ENCODE data around the gene ORC3. TPM values are rescaled to one million over a fixed set of nuclear protein-coding genes. Genes with fewer than 3 reads are reported as not detected.
A peak's percentile ranks its signal among the peaks of the same experiment; 100 is the strongest.

The ORC3 gene
- total RNA-seq, 2 experiments from 2014 or later: 35.8 to 36.6 TPM

GRCh38 chr6:87672641-87673040 lies 82.7 kb downstream of the ORC3 start:
- intact Hi-C loops (cut with micrococcal nuclease): no loop called here
- Mint-ChIP-seq H3K9me3 (no peaks in the 10 kb centered on the region), H3K27ac (no peak overlapping the region), H3K4me3 (no peak overlapping the region), H3K27me3 (no peaks in the 10 kb centered on the region), H3K36me3 (ENCODE audit: low read depth) (peaks cover 54% of the 10 kb centered on the region), H3K4me1 (ENCODE audit: low read depth) (peaks cover 17% of the 10 kb centered on the region)
- no peak for DNase-seq
- ChIA-PET POLR2A (interaction anchor here (1.4 kb wide), 1 partner anchor 13 kb away, joined by 3 read pairs; no protein-coding TSS in a partner anchor), CTCF (no interaction called here)
- TF ChIP-seq CTCF (IDR thresholded peaks at IDR 0.05): no peak
- no peak for ATAC-seq

- intact Hi-C loops (cut with micrococcal nuclease): no loop called here
- Mint-ChIP-seq H3K4me3 (no peak overlapping the region), H3K9me3 (no peaks in the 10 kb centered on the region), H3K27ac (no peak overlapping the region), H3K36me3 (ENCODE audit: low read depth) (peaks cover 54% of the 10 kb centered on the region), H3K27me3 (no peaks in the 10 kb centered on the region), H3K4me1 (ENCODE audit: low read depth) (peaks cover 22% of the 10 kb centered on the region)
- ChIA-PET POLR2A (interaction anchor here (1.1 to 1.4 kb wide), 2 partner anchors 12 to 17 kb away, joined by 3 to 5 read pairs; no protein-coding TSS in a partner anchor), CTCF (no interaction called here)
- ATAC-seq: no peak
- DNase-seq: no peak
- no peak for TF ChIP-seq CTCF (IDR thresholded peaks at IDR 0.05)
These were observed 83.3 kb downstream of the ORC3 start for GRCh38 chr6:87673237-87673636.

- no peak for DNase-seq
- peaks cover 22% of the 10 kb centered on the region for H3K4me1 Mint-ChIP-seq (ENCODE audit: low read depth)
- intact Hi-C loops (cut with micrococcal nuclease): no loop called here
- H3K27me3 Mint-ChIP-seq: no peaks in the 10 kb centered on the region
- TF ChIP-seq CTCF (IDR thresholded peaks at IDR 0.05): no peak
- no peak overlapping the region for H3K27ac Mint-ChIP-seq
- CTCF ChIA-PET: no interaction called here
- H3K4me3 Mint-ChIP-seq: no peak overlapping the region
- H3K9me3 Mint-ChIP-seq: no peaks in the 10 kb centered on the region
- POLR2A ChIA-PET: interaction anchor here (0.7 to 1.1 kb wide), 2 partner anchors 18 to 53 kb away, joined by 3 to 5 read pairs; no protein-coding TSS in a partner anchor
- peaks cover 60% of the 10 kb centered on the region for H3K36me3 Mint-ChIP-seq (ENCODE audit: low read depth)
- no peak for ATAC-seq
These were observed 84.4 kb downstream of the ORC3 start for GRCh38 chr6:87674290-87674689.

- no peak overlapping the region for H3K4me3 Mint-ChIP-seq
- no peak for TF ChIP-seq CTCF (IDR thresholded peaks at IDR 0.05)
- POLR2A ChIA-PET: no interaction called here
- intact Hi-C loops (cut with micrococcal nuclease): no loop called here
- CTCF ChIA-PET: interaction anchor here (1.0 kb wide), 1 partner anchor 10 kb away, joined by 3 read pairs; no protein-coding TSS in a partner anchor
- H3K27ac Mint-ChIP-seq: peak overlapping the region; percentile 56
- no peaks in the 10 kb centered on the region for H3K9me3 Mint-ChIP-seq
- H3K27me3 Mint-ChIP-seq: no peaks in the 10 kb centered on the region
- no peak for ATAC-seq
- DNase-seq: no peak
- peaks cover 23% of the 10 kb centered on the region for H3K4me1 Mint-ChIP-seq (ENCODE audit: low read depth)
- peaks cover 59% of the 10 kb centered on the region for H3K36me3 Mint-ChIP-seq (ENCODE audit: low read depth)
These were observed 85.2 kb downstream of the ORC3 start for GRCh38 chr6:87675004-87675681.

GRCh38 chr6:87682310-87682709 lies 92.4 kb downstream of the ORC3 start:
- ChIA-PET POLR2A (interaction anchor here (0.7 to 1.7 kb wide), 5 partner anchors 9 to 150 kb away, joined by 3 to 9 read pairs (median 3); partner anchors contain the start of gene AKIRIN2), CTCF (interaction anchor here (1.8 kb wide), 1 partner anchor 15 kb away, joined by 6 read pairs; no protein-coding TSS in a partner anchor)
- intact Hi-C loops (cut with micrococcal nuclease): loop anchor here (1.0 kb wide), 1 partner anchor 16 kb away; no protein-coding TSS in a partner anchor
- ATAC-seq (peak; percentile 93), DNase-seq (peak; percentile 26)
- H3K27ac Mint-ChIP-seq: peak overlapping the region; percentile 50
- peaks cover 37% of the 10 kb centered on the region for H3K36me3 Mint-ChIP-seq (ENCODE audit: low read depth)
- no peak for TF ChIP-seq CTCF (IDR thresholded peaks at IDR 0.05)
- peaks cover 64% of the 10 kb centered on the region for H3K4me1 Mint-ChIP-seq (ENCODE audit: low read depth)
- H3K4me3 Mint-ChIP-seq: no peak overlapping the region
- no peaks in the 10 kb centered on the region for H3K27me3 Mint-ChIP-seq
- no peaks in the 10 kb centered on the region for H3K9me3 Mint-ChIP-seq
